ENCODE results near the gene CSMD2. TPM values are rescaled to one million over a fixed set of nuclear protein-coding genes. Genes with fewer than 3 reads are reported as not detected.

Gene CSMD2
- total and polyA plus RNA-seq, 2 experiments from 2014 or later = 5.3 to 16.6 TPM

DNA sequence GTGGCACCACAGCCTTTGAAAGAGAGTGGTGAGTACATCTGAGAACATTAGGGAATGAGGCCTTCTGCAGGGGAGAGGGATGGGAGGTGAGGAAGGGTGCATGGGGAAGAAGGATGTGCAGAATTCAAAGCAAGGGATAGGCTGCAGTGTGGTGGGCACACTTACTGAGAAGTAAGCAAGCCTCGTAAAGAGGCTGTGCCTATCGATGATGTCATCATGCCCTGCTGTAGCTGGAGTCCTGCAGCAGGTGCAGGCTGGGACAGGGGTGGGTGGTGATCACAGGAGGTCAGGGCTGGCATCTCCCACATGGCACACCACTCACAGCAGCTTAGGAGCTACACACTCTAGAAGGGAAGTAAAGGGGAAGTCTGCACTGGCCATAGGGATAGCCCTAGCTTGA is 676.4 kb downstream of the CSMD2 start:
- H3K4me3 ChIP-seq = no peak overlapping the region
- no peaks in the 10 kb centered on the region for H3K9me2 ChIP-seq (ENCODE audit: insufficient read depth)
- H3K4me1 Mint-ChIP-seq = no peaks in the 10 kb centered on the region
- no peak overlapping the region for H3K4me2 ChIP-seq
- no peaks in the 10 kb centered on the region for H3F3A ChIP-seq (replicated peaks; ENCODE audit: low read depth)
- TF ChIP-seq ZNF331 (CRISPR knock-in tag; IDR thresholded peaks at IDR 0.05; ENCODE audit: low read depth) (no peak), POLR2AphosphoS5 (IDR thresholded peaks at IDR 0.05; ENCODE audit: low read depth) (no peak), ZNF114 (CRISPR knock-in tag; IDR thresholded peaks at IDR 0.05) (no peak), CREB1 (CRISPR knock-in tag; IDR thresholded peaks at IDR 0.05; ENCODE audit: low read depth) (no peak)
- TF ChIP-seq, protein P1, sequence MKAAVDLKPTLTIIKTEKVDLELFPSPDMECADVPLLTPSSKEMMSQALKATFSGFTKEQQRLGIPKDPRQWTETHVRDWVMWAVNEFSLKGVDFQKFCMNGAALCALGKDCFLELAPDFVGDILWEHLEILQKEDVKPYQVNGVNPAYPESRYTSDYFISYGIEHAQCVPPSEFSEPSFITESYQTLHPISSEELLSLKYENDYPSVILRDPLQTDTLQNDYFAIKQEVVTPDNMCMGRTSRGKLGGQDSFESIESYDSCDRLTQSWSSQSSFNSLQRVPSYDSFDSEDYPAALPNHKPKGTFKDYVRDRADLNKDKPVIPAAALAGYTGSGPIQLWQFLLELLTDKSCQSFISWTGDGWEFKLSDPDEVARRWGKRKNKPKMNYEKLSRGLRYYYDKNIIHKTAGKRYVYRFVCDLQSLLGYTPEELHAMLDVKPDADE (IDR thresholded peaks at IDR 0.05) = no peak
- H2AFZ ChIP-seq = no peak overlapping the region
- H3K4me3 Mint-ChIP-seq = no peak overlapping the region
- DNase-seq (ENCODE audit: low spot score) (no peak), ATAC-seq (no peak)
- peaks cover 40% of the 10 kb centered on the region for H3K36me3 Mint-ChIP-seq (ENCODE audit: low read depth)
- H3K79me2 ChIP-seq (replicated peaks; ENCODE audit: insufficient read depth) = no peaks in the 10 kb centered on the region
- no peaks in the 10 kb centered on the region for H3K27me3 ChIP-seq (ENCODE audit: insufficient read depth)
- no peak overlapping the region for H3K27ac ChIP-seq (ENCODE audit: low read depth)
- no peaks in the 10 kb centered on the region for H4K20me1 ChIP-seq (replicated peaks; ENCODE audit: insufficient read depth)
- H3K27me3 Mint-ChIP-seq (ENCODE audit: insufficient read depth, low read depth, poor library complexity) = peaks cover 2% of the 10 kb centered on the region
- H3K9me3 Mint-ChIP-seq = peaks cover 23% of the 10 kb centered on the region
- H3K27ac Mint-ChIP-seq = no peak overlapping the region
- H3K36me3 ChIP-seq (ENCODE audit: insufficient read depth) = peaks cover 3% of the 10 kb centered on the region
- H3K4me1 ChIP-seq (ENCODE audit: insufficient read depth) = no peaks in the 10 kb centered on the region

DNA sequence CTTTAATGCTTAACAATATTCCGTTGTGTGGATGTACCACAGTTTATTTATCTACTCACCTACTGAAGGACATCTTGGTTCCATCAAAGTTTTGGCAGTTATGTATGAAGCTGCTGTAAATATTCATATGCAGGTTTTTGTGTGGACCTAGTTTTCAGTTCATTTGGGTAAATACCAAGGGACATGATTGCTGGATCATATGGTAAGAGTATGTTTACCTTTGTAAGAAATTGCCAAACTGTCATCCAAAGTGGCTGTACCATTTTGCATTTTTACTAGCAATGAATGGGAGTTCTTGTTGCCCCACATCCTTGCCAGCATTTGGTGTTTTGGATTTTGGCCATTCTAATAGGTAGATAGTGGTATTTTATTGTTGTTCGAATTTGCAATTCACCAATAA is 682.6 kb downstream of the CSMD2 start:
- TF ChIP-seq EZH2 (IDR thresholded peaks at IDR 0.05; ENCODE audit: low read depth, unreplicated experiment) = no peak

DNA sequence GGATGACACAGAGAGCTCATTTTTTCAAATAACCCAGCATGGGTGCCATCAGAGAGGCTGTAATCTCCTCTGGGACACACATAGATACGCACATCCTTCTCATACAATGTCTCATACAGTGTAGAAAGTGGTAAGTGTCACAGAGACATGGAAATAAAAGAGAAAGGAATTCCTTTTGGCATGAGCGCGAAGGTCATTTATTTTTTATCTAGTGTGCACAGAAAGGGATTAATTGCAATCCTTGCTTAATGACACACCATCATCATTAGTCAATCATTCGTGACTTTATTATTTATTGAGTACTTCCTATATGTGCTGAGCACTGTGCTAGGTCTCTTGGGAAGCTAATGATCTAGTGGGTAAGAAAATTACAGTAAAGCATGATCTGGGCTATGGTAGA is 687.6 kb downstream of the CSMD2 start:
- H3K36me3 ChIP-seq (ENCODE audit: insufficient read depth) = no peaks in the 10 kb centered on the region
- Mint-ChIP-seq H3K9me3 (no peaks in the 10 kb centered on the region), H3K36me3 (ENCODE audit: low read depth) (no peaks in the 10 kb centered on the region), H3K27ac (no peak overlapping the region), H3K27me3 (ENCODE audit: insufficient read depth, low read depth, poor library complexity) (peaks cover 3% of the 10 kb centered on the region), H3K4me1 (peaks cover 4% of the 10 kb centered on the region; the same call in 2 of the 3 replicates), H3K4me3 (no peak overlapping the region)
- H4K20me1 ChIP-seq (replicated peaks; ENCODE audit: insufficient read depth) = peaks cover 6% of the 10 kb centered on the region
- no peak overlapping the region for H3K4me3 ChIP-seq
- H3K4me2 ChIP-seq = no peak overlapping the region
- no peak for DNase-seq (ENCODE audit: low spot score)
- no peaks in the 10 kb centered on the region for H3K27me3 ChIP-seq (ENCODE audit: insufficient read depth)
- H2AFZ ChIP-seq = no peak overlapping the region
- no peaks in the 10 kb centered on the region for H3K79me2 ChIP-seq (replicated peaks; ENCODE audit: insufficient read depth)
- no peaks in the 10 kb centered on the region for H3K9me2 ChIP-seq (ENCODE audit: insufficient read depth)
- no peaks in the 10 kb centered on the region for H3F3A ChIP-seq (replicated peaks; ENCODE audit: low read depth)
- no peak for ATAC-seq
- no peaks in the 10 kb centered on the region; the same call in 1 of the 2 replicates for H3K4me1 ChIP-seq (ENCODE audit: insufficient read depth)
- no peak overlapping the region for H3K27ac ChIP-seq (ENCODE audit: low read depth)
- TF ChIP-seq, protein P1 (IDR thresholded peaks at IDR 0.05) = no peak
- TF ChIP-seq NANOG (IDR thresholded peaks at IDR 0.05; ENCODE audit: borderline replicate concordance) = no peak
- no peak for TF ChIP-seq ZNF114 (CRISPR knock-in tag; IDR thresholded peaks at IDR 0.05)
- TF ChIP-seq EZH2 (IDR thresholded peaks at IDR 0.05; ENCODE audit: low read depth, unreplicated experiment) = no peak
- TF ChIP-seq, protein P2, sequence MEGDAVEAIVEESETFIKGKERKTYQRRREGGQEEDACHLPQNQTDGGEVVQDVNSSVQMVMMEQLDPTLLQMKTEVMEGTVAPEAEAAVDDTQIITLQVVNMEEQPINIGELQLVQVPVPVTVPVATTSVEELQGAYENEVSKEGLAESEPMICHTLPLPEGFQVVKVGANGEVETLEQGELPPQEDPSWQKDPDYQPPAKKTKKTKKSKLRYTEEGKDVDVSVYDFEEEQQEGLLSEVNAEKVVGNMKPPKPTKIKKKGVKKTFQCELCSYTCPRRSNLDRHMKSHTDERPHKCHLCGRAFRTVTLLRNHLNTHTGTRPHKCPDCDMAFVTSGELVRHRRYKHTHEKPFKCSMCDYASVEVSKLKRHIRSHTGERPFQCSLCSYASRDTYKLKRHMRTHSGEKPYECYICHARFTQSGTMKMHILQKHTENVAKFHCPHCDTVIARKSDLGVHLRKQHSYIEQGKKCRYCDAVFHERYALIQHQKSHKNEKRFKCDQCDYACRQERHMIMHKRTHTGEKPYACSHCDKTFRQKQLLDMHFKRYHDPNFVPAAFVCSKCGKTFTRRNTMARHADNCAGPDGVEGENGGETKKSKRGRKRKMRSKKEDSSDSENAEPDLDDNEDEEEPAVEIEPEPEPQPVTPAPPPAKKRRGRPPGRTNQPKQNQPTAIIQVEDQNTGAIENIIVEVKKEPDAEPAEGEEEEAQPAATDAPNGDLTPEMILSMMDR (conservative IDR thresholded peaks at IDR 0.05; ENCODE audit: low read depth in 2 of 2) = no peak
- no peak for TF ChIP-seq JUNB (IDR thresholded peaks at IDR 0.05; ENCODE audit: unreplicated experiment)

More for the DNA sequence above, 682.6 kb downstream of the CSMD2 start:
- no peak overlapping the region for H2AFZ ChIP-seq
- Mint-ChIP-seq H3K36me3 (ENCODE audit: low read depth) (peaks cover 4% of the 10 kb centered on the region; the same call in 1 of the 3 replicates), H3K9me3 (no peaks in the 10 kb centered on the region), H3K27me3 (ENCODE audit: insufficient read depth, low read depth, poor library complexity) (peaks cover 1% of the 10 kb centered on the region), H3K4me3 (no peak overlapping the region), H3K4me1 (no peaks in the 10 kb centered on the region), H3K27ac (no peak overlapping the region)
- no peaks in the 10 kb centered on the region for H3K4me1 ChIP-seq (ENCODE audit: insufficient read depth)
- no peaks in the 10 kb centered on the region for H3K27me3 ChIP-seq (ENCODE audit: insufficient read depth)
- no peaks in the 10 kb centered on the region for H3K9me2 ChIP-seq (ENCODE audit: insufficient read depth)
- H4K20me1 ChIP-seq (replicated peaks; ENCODE audit: insufficient read depth) = no peaks in the 10 kb centered on the region
- no peak for ATAC-seq
- H3F3A ChIP-seq (replicated peaks; ENCODE audit: low read depth) = no peaks in the 10 kb centered on the region
- DNase-seq (ENCODE audit: low spot score) = no peak
- no peak overlapping the region for H3K27ac ChIP-seq (ENCODE audit: low read depth)
- no peaks in the 10 kb centered on the region for H3K36me3 ChIP-seq (ENCODE audit: insufficient read depth)
- no peak overlapping the region for H3K4me2 ChIP-seq
- H3K4me3 ChIP-seq = no peak overlapping the region
- no peaks in the 10 kb centered on the region for H3K79me2 ChIP-seq (replicated peaks; ENCODE audit: insufficient read depth)
